Activated T-cell treated with anti-CD3 and anti-CD28 coated beads, Interleukin-2, amount 50 U/mL, for 72 hours (primary cell): ENCODE data around the gene MAPK7. TPM values are rescaled to one million over a fixed set of nuclear protein-coding genes. Genes with fewer than 3 reads are reported as not detected.

Experiments
- ATAC-seq, 2 donors: fragments of 150-1000 bp; cut with Tn5 transposase; replicated peaks in 1 of 2; 2 replicates each; pipeline ENCODE4 v1.10.0; 2021; ENCODE audit warnings: moderate library complexity in 2 of 2, mild to moderate bottlenecking in 1 of 2
- DNase-seq, 2 donors: peaks; one replicate each; pipeline ENCODE4 v3.0.0; 2021 to 2022; ENCODE audit warnings: mixed read lengths in 1 of 2
- H3K27ac Mint-ChIP-seq: one replicate; pipeline ENCODE4 v1.8.0; 2022; ENCODE audit warnings: mild to moderate bottlenecking, moderate library complexity, mixed read lengths
- H3K27me3 Mint-ChIP-seq: one replicate; pipeline ENCODE4 v1.8.0; 2022; ENCODE audit warnings: low read depth, mixed read lengths
- H3K36me3 Mint-ChIP-seq, 2 donors: one replicate each; pipeline ENCODE4 v1.8.0; 2022; ENCODE audit warnings: mixed read lengths in 2 of 2, mild to moderate bottlenecking in 1 of 2; ENCODE audit not compliant: insufficient read depth in 2 of 2
- H3K4me1 Mint-ChIP-seq: one replicate; pipeline ENCODE4 v1.8.0; 2022; ENCODE audit warnings: low read depth, mixed read lengths
- H3K4me3 Mint-ChIP-seq, 2 donors: one replicate each; pipeline ENCODE4 v1.8.0; 2022; ENCODE audit warnings: mild to moderate bottlenecking in 2 of 2, mixed read lengths in 2 of 2, moderate library complexity in 2 of 2
- H3K9me3 Mint-ChIP-seq, 2 donors: one replicate each; pipeline ENCODE4 v1.8.0; 2022; ENCODE audit warnings: mixed read lengths in 2 of 2
- total RNA-seq, 2 donors: library from RNA; stranded (reverse); gene quantifications; one replicate each; pipeline ENCODE4 v1.2.3, GENCODE V29; 2022

The MAPK7 gene
- total RNA-seq = 10 to 100 TPM; 13.6 to 16.7 TPM

DNA sequence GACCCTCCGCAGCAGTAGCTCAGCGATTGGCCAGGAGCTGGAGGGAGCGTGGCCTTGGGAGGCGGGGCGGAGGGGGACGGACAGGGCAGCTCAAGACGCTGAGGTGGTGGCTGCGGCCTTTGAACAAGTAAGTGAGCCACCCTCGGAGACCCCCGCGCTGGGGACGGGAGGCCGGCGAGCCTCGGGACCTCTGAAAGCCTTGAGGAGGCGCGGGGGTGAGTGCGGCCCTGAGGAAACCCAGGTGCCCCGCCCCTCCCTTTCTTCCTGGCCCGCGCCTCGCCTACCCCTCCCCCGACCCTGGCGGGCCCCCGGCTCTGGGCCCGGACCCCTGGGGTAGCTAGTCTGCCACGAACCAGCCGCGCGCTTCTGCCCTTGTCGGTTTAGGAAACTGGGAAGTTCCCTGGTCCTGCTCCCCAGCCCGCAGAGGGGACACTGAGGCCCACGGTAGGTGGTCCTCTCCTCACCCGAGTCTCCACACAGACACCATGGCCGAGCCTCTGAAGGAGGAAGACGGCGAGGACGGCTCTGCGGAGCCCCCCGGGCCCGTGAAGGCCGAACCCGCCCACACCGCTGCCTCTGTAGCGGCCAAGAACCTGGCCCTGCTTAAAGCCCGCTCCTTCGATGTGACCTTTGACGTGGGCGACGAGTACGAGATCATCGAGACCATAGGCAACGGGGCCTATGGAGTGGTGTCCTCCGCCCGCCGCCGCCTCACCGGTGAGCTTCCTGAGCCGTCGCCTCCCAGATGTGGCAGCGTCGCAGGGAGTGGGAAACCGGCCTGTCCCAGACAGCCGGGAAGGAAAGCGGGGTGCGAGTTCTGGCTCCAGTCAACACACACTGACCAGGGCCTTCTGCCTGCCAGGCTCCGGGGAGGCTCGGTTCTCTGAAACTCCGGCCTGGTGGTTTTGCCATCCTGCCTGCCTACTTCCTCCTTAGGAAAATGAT lies at the start of gene MAPK7:
Gene MAPK7, plus strand, starts transcription at position 83 of the 945 bp plus-strand sequence. Its CDS starts 403 bp downstream, at position 486.
- Mint-ChIP-seq H3K4me1 (peaks cover 31% of the 10 kb centered on the region), H3K27ac (peak within 1 kb of the TSS; percentile 94), H3K36me3 (peaks cover 0 to 4% of the 10 kb centered on the region in 2 donors), H3K27me3 (no peaks in the 10 kb centered on the region), H3K9me3 (no peaks in the 10 kb centered on the region), H3K4me3 (peak within 1 kb of the TSS; percentile 90 to 100)
- peak; percentile 12 to 17 for ATAC-seq
- DNase-seq = no peak

DNA sequence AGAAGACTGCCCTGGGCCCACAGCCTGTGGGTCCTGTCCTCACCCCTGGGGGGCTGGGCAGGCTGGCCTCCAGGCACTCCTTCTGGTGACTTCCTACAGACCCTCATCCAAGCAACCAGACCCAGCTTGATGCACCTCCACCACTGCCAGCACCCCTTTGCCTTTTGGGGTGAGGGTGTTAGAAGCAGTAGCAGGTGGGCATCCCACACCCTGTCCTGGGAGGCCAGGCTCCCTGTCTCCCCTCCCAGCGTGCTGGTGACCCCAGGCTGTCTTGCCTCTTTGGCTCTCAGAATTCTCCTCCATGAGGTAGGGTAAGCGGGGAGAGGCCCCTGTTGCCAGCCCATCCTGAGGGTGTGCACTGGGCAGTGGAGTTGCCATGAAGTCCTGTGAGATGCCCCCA lies 49.2 kb upstream of the MAPK7 start:
- H3K36me3 Mint-ChIP-seq = peaks cover 2 to 4% of the 10 kb centered on the region in 2 donors
- no peak overlapping the region for H3K4me3 Mint-ChIP-seq
- H3K27ac Mint-ChIP-seq = no peak overlapping the region
- peaks cover 0 to 2% of the 10 kb centered on the region in 2 donors for H3K9me3 Mint-ChIP-seq
- DNase-seq (no peak), ATAC-seq (no peak)
- H3K27me3 Mint-ChIP-seq = peaks cover 8% of the 10 kb centered on the region
- H3K4me1 Mint-ChIP-seq = peaks cover 7% of the 10 kb centered on the region

DNA sequence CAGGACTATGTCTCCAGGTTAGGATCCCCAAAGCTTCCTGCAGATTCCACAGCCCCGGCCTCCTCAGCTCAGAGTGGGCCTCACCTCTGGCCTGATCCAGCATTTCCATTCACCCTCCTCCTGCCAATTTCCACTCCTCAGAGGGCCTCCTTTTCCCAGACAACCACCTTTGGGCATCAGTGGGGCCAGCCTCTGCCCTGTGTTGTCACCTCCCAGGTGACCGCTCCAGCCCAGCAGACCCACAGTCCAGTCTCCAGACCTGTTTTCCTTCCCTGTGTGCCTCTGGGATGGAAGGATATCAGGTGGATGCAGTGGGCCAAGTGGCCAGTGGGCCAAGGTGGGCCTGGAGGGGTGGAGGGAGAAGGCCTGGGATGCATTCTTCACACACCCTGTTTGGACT lies 48.5 kb upstream of the MAPK7 start:
- Mint-ChIP-seq H3K4me1 (peaks cover 7% of the 10 kb centered on the region), H3K9me3 (peaks cover 0 to 2% of the 10 kb centered on the region in 2 donors), H3K27ac (no peak overlapping the region), H3K4me3 (no peak overlapping the region), H3K36me3 (peaks cover 2% of the 10 kb centered on the region in 2 donors), H3K27me3 (peaks cover 3% of the 10 kb centered on the region)
- no peak for DNase-seq
- ATAC-seq = no peak

DNA sequence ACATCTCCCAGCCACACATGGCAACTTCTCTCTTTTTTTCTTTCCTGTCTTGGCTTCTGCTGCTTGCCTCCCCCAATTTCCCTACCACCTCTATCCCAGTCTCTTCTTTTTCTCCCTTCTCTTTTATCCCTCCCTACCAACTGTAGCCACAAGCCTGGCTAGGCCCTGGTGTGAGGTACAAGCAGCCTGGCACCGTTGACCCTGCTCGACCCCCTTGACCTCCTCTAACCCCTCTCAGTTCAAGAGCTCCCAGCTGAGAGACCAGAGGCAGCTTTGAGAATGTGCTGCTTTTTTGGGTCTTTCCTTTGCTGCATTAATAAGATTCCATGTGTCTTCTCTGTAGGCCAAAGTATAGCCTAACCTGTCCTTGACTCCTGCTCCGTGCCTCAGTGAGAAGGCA lies 48.0 kb upstream of the MAPK7 start:
- no peak for DNase-seq
- ATAC-seq = no peak
- Mint-ChIP-seq H3K36me3 (peaks cover 0 to under 1% of the 10 kb centered on the region in 2 donors), H3K9me3 (peaks cover 0 to 2% of the 10 kb centered on the region in 2 donors), H3K27me3 (peaks cover 1% of the 10 kb centered on the region), H3K4me1 (peaks cover 7% of the 10 kb centered on the region), H3K27ac (no peak overlapping the region), H3K4me3 (no peak overlapping the region)

DNA sequence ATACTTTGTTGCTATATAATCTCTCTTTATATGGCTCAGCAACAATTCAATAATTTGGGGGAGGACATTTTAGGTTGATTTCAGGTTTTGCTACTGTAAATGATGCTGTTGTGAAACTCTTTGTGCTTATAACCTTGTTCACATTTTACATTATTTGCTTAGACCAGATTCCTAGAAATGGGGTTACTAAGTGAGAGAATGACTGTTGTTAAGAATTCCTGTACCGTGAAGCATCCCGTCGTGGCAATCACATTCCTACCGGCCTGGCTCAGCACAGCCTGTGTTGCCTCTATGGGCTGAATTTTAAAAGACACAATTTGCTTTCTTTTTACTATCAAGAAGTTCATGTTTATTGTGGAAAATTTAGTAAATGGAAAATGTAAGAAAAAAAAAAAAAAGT lies 47.2 kb upstream of the MAPK7 start:
- Mint-ChIP-seq H3K27ac (no peak overlapping the region), H3K4me1 (peaks cover 7% of the 10 kb centered on the region), H3K36me3 (no peaks in the 10 kb centered on the region), H3K27me3 (peaks cover 8% of the 10 kb centered on the region), H3K9me3 (no peaks in the 10 kb centered on the region), H3K4me3 (no peak overlapping the region)
- no peak for DNase-seq
- no peak for ATAC-seq

DNA sequence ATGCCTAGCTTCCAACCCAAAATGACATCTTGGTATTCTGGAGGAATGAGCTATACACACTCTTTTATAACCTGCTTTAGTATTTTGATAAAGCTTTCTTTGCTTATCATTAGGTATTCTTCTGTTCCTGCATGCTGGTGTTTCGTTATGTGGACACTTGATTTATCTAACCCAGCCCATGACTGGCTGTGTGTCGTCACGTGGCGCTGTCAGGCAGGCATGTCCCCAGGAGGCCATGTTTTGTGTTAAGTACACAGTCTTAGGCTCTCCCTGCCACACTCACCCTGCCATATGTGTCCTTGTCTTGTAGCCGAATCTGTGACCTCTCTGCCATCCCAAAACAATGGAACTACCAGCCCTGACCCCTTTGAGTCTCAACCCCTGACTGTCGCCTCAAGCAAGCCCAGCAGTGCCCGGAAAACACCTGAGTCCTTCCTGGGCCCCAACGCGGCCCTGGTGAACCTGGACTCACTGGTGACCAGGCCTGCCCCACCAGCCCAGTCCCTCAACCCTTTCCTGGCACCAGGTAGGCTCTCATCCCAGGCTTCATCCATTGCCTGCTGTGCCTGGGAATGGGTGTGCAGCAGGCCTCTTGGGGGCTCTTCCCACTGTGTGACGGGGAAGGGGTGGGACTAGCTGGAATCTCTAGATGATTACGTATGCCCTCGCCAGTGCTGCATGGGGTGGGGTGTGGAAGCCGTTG lies 46.6 kb upstream of the MAPK7 start:
- Mint-ChIP-seq H3K36me3 (no peaks in the 10 kb centered on the region), H3K4me3 (no peak overlapping the region), H3K4me1 (peaks cover 7% of the 10 kb centered on the region), H3K27ac (no peak overlapping the region), H3K27me3 (peaks cover 8% of the 10 kb centered on the region), H3K9me3 (no peaks in the 10 kb centered on the region)
- no peak for DNase-seq
- no peak for ATAC-seq

DNA sequence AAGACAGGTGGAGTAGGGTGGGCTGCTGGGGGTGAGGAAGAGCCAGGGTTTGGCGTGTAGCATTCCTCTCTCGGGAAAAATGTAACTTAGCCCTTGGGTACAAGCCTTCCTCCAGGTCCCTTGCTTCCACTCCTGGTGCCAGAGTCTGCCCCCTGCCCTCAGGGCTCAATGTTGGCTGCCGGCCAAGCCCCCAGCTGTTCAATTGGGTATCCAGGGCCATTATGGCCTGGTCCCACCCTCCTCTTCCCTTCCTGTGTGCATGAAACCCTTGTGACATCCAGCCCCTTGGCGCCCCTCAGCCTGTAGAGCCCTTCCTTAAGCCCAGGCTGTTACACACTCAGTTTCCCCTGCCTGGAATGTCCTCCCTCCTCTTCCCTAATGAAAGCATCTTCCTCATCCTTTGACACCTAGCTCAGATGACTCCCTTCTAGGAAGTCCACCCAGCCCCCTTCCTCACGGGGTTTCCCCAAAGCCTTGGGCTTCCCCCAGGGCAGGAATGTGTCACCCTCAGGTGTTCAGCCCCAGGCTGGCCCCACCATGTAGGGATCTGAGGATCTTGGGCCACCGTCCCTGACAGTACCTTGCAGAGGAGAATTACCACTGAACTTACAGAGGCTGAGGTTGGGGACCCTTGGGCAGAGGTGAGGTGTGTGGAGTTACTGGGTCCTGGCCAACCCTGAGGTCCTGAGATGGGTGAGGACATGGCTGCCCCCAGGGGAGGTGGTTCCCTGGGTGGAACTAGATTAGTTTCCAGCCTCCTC lies 45.7 kb upstream of the MAPK7 start:
- peak in 1 of 2 donors; percentile 10 for DNase-seq
- Mint-ChIP-seq H3K4me1 (peaks cover 7% of the 10 kb centered on the region), H3K27me3 (peaks cover 15% of the 10 kb centered on the region), H3K36me3 (no peaks in the 10 kb centered on the region), H3K9me3 (no peaks in the 10 kb centered on the region), H3K27ac (no peak overlapping the region), H3K4me3 (no peak overlapping the region)
- peak; percentile 34 to 53 for ATAC-seq

DNA sequence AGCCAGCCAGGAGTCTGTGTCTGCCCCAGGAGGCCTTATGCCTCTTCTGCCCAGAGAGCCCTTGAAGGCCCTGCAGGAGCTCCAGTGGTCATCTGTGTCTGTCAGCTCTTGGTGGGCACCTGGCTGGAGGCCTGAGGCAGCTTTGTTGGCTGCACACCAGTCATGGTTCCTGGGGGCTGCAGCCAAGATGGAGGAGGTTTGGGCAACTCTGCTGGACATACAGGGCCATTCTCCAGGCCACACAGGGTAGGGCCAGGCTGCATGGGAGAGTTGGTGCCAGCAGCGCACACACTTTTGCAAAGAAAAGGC lies 45.2 kb upstream of the MAPK7 start:
- ATAC-seq (no peak), DNase-seq (no peak)
- no peaks in the 10 kb centered on the region for H3K36me3 Mint-ChIP-seq
- H3K27ac Mint-ChIP-seq = no peak overlapping the region
- peaks cover 7% of the 10 kb centered on the region for H3K4me1 Mint-ChIP-seq
- H3K4me3 Mint-ChIP-seq = no peak overlapping the region
- H3K9me3 Mint-ChIP-seq = no peaks in the 10 kb centered on the region
- H3K27me3 Mint-ChIP-seq = peaks cover 15% of the 10 kb centered on the region

DNA sequence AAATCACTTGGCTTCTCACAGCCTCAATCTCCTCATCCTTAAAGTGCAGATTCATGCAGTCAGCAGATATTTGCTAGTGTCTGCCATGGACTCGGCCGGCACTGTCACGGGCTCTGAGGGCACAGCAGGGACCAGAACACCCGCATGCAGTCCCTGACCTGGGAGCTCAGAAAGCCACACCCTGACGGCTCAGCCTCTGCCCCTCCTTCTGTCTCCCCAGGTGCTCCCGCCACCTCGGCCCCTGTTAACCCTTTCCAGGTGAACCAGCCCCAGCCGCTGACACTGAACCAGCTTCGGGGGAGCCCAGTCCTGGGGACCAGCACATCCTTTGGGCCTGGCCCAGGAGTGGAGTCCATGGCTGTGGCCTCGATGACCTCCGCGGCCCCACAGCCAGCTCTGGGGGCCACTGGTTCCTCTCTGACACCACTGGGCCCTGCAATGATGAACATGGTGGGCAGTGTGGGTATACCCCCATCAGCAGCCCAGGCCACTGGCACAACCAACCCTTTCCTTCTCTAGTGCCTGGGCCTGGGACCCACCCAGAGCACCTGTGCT lies 44.5 kb upstream of the MAPK7 start:
- Mint-ChIP-seq H3K9me3 (no peaks in the 10 kb centered on the region), H3K36me3 (no peaks in the 10 kb centered on the region), H3K4me1 (peaks cover 7% of the 10 kb centered on the region), H3K4me3 (no peak overlapping the region), H3K27me3 (peaks cover 19% of the 10 kb centered on the region), H3K27ac (no peak overlapping the region)
- ATAC-seq (no peak), DNase-seq (no peak)

DNA sequence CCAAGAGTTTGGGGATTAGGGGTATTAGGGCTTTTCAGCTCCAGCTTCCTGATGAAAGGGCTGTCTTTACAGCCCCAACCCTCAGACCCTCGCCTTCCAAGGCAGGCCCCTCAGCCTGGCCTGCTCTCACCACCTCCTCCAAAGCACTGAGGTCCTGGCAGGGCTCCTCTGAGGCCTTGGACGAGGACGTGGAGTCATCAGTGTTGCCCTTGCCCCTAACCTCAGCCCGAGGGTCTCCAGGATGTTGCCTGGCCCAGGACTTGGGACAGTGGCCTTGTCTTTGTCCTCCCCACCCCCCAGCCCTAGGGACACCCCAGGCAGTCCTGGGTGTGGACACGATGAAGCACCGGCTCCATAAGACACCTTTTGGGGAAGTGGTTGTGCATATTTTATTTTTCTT lies 44.0 kb upstream of the MAPK7 start:
- ATAC-seq = no peak
- DNase-seq = no peak
- no peaks in the 10 kb centered on the region for H3K36me3 Mint-ChIP-seq
- H3K27me3 Mint-ChIP-seq = peaks cover 24% of the 10 kb centered on the region
- no peak overlapping the region for H3K27ac Mint-ChIP-seq
- peaks cover 7% of the 10 kb centered on the region for H3K4me1 Mint-ChIP-seq
- no peaks in the 10 kb centered on the region for H3K9me3 Mint-ChIP-seq
- no peak overlapping the region for H3K4me3 Mint-ChIP-seq

DNA sequence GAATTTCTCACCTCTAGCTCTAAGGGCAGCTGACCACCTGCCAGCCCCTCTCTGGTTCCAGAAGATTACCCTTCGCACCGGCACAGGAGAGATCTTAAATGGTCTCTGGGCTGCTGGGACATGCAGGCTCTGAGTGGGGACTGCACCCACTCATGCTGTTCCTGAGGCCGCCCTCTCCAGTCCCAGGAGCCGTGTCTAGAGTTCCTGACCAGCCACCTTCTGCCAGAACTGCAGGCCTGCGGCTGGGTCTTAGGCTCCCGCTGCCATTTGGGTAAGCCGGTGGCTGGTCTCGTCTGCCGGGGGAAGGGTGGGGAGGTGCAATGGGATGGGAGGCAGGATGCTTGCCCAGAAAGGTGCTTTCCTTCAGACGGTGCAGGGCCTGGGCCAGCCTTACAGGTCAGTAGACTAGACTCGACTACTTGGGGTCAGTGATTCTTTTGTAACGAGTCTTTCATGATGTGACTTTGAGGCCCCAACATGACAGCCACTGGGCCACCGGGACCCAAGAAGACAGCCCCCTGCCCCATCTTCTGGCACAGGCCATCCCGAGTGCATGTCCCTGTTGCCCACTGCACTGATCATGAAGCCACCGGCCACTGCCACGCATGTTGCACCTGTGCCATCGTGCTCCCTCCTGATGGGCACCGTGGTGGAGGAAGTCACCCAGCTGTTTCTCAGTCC lies 42.2 kb upstream of the MAPK7 start:
- Mint-ChIP-seq H3K4me3 (no peak overlapping the region), H3K27ac (no peak overlapping the region), H3K9me3 (no peaks in the 10 kb centered on the region), H3K4me1 (peaks cover 7% of the 10 kb centered on the region), H3K27me3 (peaks cover 32% of the 10 kb centered on the region), H3K36me3 (no peaks in the 10 kb centered on the region)
- no peak for DNase-seq
- ATAC-seq = no peak

DNA sequence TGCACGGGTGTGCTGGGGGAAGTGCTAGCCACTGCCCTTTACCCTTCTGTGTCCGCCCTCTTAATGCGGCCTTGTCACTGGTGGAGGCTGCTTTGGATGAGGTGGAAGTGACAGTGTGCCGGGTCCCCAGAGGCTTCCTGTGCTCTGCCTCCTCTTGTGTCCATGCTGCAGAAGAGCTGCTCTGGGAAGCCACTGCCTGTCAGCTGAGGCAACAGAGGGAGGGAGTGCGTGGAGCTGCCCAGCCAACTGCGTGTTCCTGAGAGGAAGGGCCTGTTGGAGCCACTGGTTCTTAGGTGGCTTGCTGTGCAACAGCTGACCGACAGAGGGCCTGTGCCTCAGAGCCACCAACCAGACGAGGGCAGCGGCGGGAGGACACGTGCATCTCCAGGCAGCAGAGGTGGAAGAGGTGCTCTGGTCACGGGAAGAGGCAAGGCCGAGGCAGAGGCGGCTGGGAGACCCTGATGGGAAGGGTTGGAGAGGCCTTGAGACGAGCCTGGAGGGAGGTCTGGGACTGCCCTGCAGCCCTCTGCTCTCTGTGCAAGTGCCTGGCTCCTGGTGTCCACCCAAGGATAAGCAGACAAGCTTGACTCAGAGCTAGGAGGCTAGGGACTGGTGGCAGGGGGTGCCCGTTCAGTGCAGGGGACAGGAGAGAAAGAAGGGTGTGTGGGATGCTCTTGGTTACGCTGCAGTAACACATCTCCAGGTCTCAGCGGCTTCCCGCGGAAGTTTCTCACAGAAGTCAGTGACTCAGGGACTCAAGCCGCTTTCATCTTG lies 41.2 kb upstream of the MAPK7 start:
- no peaks in the 10 kb centered on the region for H3K9me3 Mint-ChIP-seq
- no peak overlapping the region for H3K4me3 Mint-ChIP-seq
- DNase-seq (no peak), ATAC-seq (no peak)
- no peaks in the 10 kb centered on the region for H3K36me3 Mint-ChIP-seq
- no peak overlapping the region for H3K27ac Mint-ChIP-seq
- peaks cover 7% of the 10 kb centered on the region for H3K4me1 Mint-ChIP-seq
- peaks cover 42% of the 10 kb centered on the region for H3K27me3 Mint-ChIP-seq
